B cell (primary cell): Measurements from ENCODE around the gene CTNS. TPM values are rescaled to one million over a fixed set of nuclear protein-coding genes. Genes with fewer than 3 reads are reported as not detected.

Source experiments
- ATAC-seq: fragments of 200-7000 bp; cut with Tn5 transposase; one replicate; pipeline ENCODE4 v1.10.0; 2021; ENCODE audit warnings: low read depth, mild to moderate bottlenecking, moderate number of reproducible peaks, moderate library complexity
- CTCF ChIA-PET: fragments of 350-600 bp; sonication (Branson Sonifier 250); formaldehyde crosslinking; loops from one replicate; lab custom pipeline; 2021; ENCODE audit warnings: antibody characterized with exemption, inconsistent platforms; lab: Charles Lee
- POLR2A ChIA-PET: fragments of 350-600 bp; sonication (Branson Sonifier 250); formaldehyde crosslinking; loops from one replicate; lab custom pipeline; 2021; ENCODE audit warnings: antibody characterized with exemption; lab: Charles Lee
- DNase-seq: peaks from one replicate; pipeline ENCODE4 v3.0.0; 2013
- H2AFZ ChIP-seq: 2 replicates; pipeline ENCODE4 v1.6.1; 2012; ENCODE audit warnings: mild to moderate bottlenecking, low read depth, low read length; ENCODE audit not compliant: insufficient read depth, poor library complexity, severe bottlenecking
- H3K27ac ChIP-seq, 2 donors: 1 replicate in 1 of 2; 2 replicates in 1 of 2; pipeline ENCODE4 v1.5.1; 2012 to 2013; ENCODE audit warnings: low read length in 2 of 2, mild to moderate bottlenecking in 2 of 2, moderate library complexity in 1 of 2
- H3K27me3 ChIP-seq, 4 experiments: fragments of 200-600 bp in 1 of 4; sonication (generic) in 1 of 4; replicated peaks in 1 of 4; 1 replicate in 2 of 4; 2 replicates in 2 of 4; pipeline versions ENCODE4 v1.6.1 to v1.7.0; 2013 to 2016; ENCODE audit warnings: low read length in 3 of 4, mild to moderate bottlenecking in 2 of 4, mixed read lengths in 1 of 4, moderate library complexity in 1 of 4; ENCODE audit not compliant: insufficient read depth in 4 of 4, control insufficient read depth in 3 of 4; ENCODE audit errors: control extremely low read depth in 1 of 4
- H3K36me3 ChIP-seq, 2 experiments: replicated peaks in 1 of 2; 1 replicate in 1 of 2; 2 replicates in 1 of 2; pipeline versions ENCODE4 v1.6.1 to v1.7.1; 2013; ENCODE audit warnings: low read length in 1 of 2; ENCODE audit not compliant: insufficient read depth in 2 of 2, control insufficient read depth in 1 of 2; ENCODE audit errors: control extremely low read depth in 1 of 2, extremely low read depth in 1 of 2
- H3K4me1 ChIP-seq, 2 donors: fragments of 200-600 bp in 1 of 2; sonication (generic) in 1 of 2; 1 replicate in 1 of 2; 2 replicates in 1 of 2; pipeline versions ENCODE4 v1.5.1 to v1.6.1; 2013 to 2017; ENCODE audit warnings: low read length in 2 of 2; ENCODE audit not compliant: control insufficient read depth in 2 of 2, insufficient read depth in 2 of 2
- H3K4me2 ChIP-seq: replicated peaks from 2 replicates; pipeline ENCODE3; 2012; ENCODE audit warnings: mild to moderate bottlenecking, low read depth, low read length; ENCODE audit not compliant: poor library complexity, severe bottlenecking
- H3K4me3 ChIP-seq, 5 experiments: fragments of 200-600 bp in 1 of 5; sonication (generic) in 1 of 5; 1 replicate in 3 of 5; 2 replicates in 2 of 5; pipeline versions ENCODE4 v1.5.1 to v1.7.0; 2011 to 2016; ENCODE audit warnings: low read length in 4 of 5, mild to moderate bottlenecking in 4 of 5, low read depth in 2 of 5, control low read depth in 1 of 5, moderate library complexity in 1 of 5; ENCODE audit not compliant: insufficient read depth in 1 of 5; ENCODE audit errors: control extremely low read depth in 1 of 5, extremely low read depth in 1 of 5
- H3K79me2 ChIP-seq: fragments of 200-600 bp; sonication (generic); one replicate; pipeline ENCODE4 v1.6.0; 2016; ENCODE audit warnings: low read length; ENCODE audit not compliant: control insufficient read depth, insufficient read depth
- H3K9ac ChIP-seq: fragments of 200-600 bp; sonication (generic); 2 replicates; pipeline ENCODE4 v1.6.1; 2017; ENCODE audit warnings: mild to moderate bottlenecking, low read length, moderate library complexity
- H3K9me3 ChIP-seq, 3 donors: one replicate each; pipeline versions ENCODE4 v1.6.1 to v1.7.1; 2013; ENCODE audit warnings: low read length in 2 of 3; ENCODE audit not compliant: control insufficient read depth in 2 of 3, insufficient read depth in 1 of 3; ENCODE audit errors: control extremely low read depth in 1 of 3
- H4K20me1 ChIP-seq: 2 replicates; pipeline ENCODE4 v1.6.0; 2012; ENCODE audit warnings: mild to moderate bottlenecking, low read length; ENCODE audit not compliant: insufficient read depth, control insufficient read depth, poor library complexity, severe bottlenecking
- H3K27ac Mint-ChIP-seq: one replicate; pipeline ENCODE4 v1.8.0; 2021; ENCODE audit warnings: mixed read lengths
- H3K27me3 Mint-ChIP-seq: one replicate; pipeline ENCODE4 v1.8.0; 2021; ENCODE audit warnings: mixed read lengths
- H3K4me1 Mint-ChIP-seq: one replicate; pipeline ENCODE4 v1.8.0; 2021; ENCODE audit warnings: mixed read lengths
- H3K4me3 Mint-ChIP-seq: one replicate; pipeline ENCODE4 v1.8.0; 2021; ENCODE audit warnings: mixed read lengths
- H3K9me3 Mint-ChIP-seq: one replicate; pipeline ENCODE4 v1.8.0; 2022; ENCODE audit warnings: mixed read lengths; ENCODE audit not compliant: insufficient read depth
- CTCF ChIP-seq: fragments of 200-600 bp; IDR thresholded peaks from one replicate; pipeline ENCODE4 v1.8.0; 2022; ENCODE audit warnings: antibody characterized with exemption, mild to moderate bottlenecking
- EZH2 ChIP-seq: IDR thresholded peaks from 2 replicates; pipeline ENCODE4 v1.6.1; 2012; ENCODE audit warnings: borderline replicate concordance, low read depth, mild to moderate bottlenecking, moderate library complexity, low read length; ENCODE audit not compliant: insufficient read depth, poor library complexity, severe bottlenecking
- WGBS: methylation state at CpG from one replicate; pipeline ENCODE4 v1.1.5; 2013; ENCODE audit warnings: missing lambda C conversion rate; ENCODE audit not compliant: insufficient coverage; 5-methylcytosine and 5-hydroxymethylcytosine counted together
- intact Hi-C: fragments of 100-400 bp; cut with micrococcal nuclease; formaldehyde crosslinking; loops from one replicate; pipeline ENCODE4 v1.10.0; 2022
- polyA plus RNA-seq: library from polyadenylated mRNA; depleted of rRNA; stranded (reverse); fragments of >200 nt; gene quantifications from 2 replicates; pipeline ENCODE4 v1.2.3, GENCODE V29; 2012
- total RNA-seq, 2 donors: library from RNA; stranded (reverse); fragments of 120-200 nt in 1 of 2; gene quantifications; 1 replicate in 1 of 2; 2 replicates in 1 of 2; pipeline versions ENCODE4 v1.2.3 to v1.2.4, GENCODE V29; 2013 to 2022

CTNS gene
- total and polyA plus RNA-seq, 2 donors (not counting 1 experiment from before 2014, with no cell fraction given), result 11.6 to 24.7 TPM

GRCh38 chr17:3658784-3659449 is 22.4 kb downstream of the CTNS start:
- Histone ChIP-seq H2AFZ (no peak overlapping the region), H3K27ac (no peak overlapping the region), H3K36me3 (peaks cover 0 to 4% of the 10 kb centered on the region in 2 experiments), H3K4me2 (no peak overlapping the region), H3K9me3 (no peaks in the 10 kb centered on the region), H3K9ac (no peak overlapping the region), H3K27me3 (no peaks in the 10 kb centered on the region), H3K79me2 (no peaks in the 10 kb centered on the region), H3K4me3 (no peak overlapping the region), H4K20me1 (no peaks in the 10 kb centered on the region), H3K4me1 (peaks cover 0 to 4% of the 10 kb centered on the region in 2 donors)
- ChIA-PET POLR2A (interaction anchor here (0.6 to 0.7 kb wide), 2 partner anchors 21 to 362 kb away, joined by 3 to 8 read pairs; no protein-coding TSS in a partner anchor), CTCF (no interaction called here)
- no peak overlapping the region for H3K4me3 Mint-ChIP-seq
- ATAC-seq (no peak), DNase-seq (no peak)
- no peak overlapping the region for H3K27ac Mint-ChIP-seq
- H3K27me3 Mint-ChIP-seq, result no peaks in the 10 kb centered on the region
- TF ChIP-seq CTCF (no peak), EZH2 (no peak)
- no peaks in the 10 kb centered on the region for H3K9me3 Mint-ChIP-seq
- intact Hi-C loops, result no loop called here
- 88% methylated on average over 19 of the region's 22 CpGs for WGBS
- peaks cover 2% of the 10 kb centered on the region for H3K4me1 Mint-ChIP-seq

- no peak overlapping the region for H3K4me3 ChIP-seq
- 94% methylated on average over 16 of the region's 22 CpGs for WGBS
- intact Hi-C loops, result no loop called here
- no peaks in the 10 kb centered on the region for H3K9me3 ChIP-seq
- no peak overlapping the region for H3K27ac ChIP-seq
- ChIA-PET POLR2A (interaction anchor here (0.6 kb wide), 1 partner anchor 22 kb away, joined by 3 read pairs; no protein-coding TSS in a partner anchor), CTCF (no interaction called here)
- H3K4me2 ChIP-seq, result no peak overlapping the region
- DNase-seq (no peak), ATAC-seq (no peak)
- H4K20me1 ChIP-seq, result no peaks in the 10 kb centered on the region
- peaks cover 0 to 4% of the 10 kb centered on the region in 2 donors for H3K4me1 ChIP-seq
- no peak overlapping the region for H3K9ac ChIP-seq
- no peak overlapping the region for H3K4me3 Mint-ChIP-seq
- peaks cover 2% of the 10 kb centered on the region for H3K4me1 Mint-ChIP-seq
- H3K79me2 ChIP-seq, result no peaks in the 10 kb centered on the region
- TF ChIP-seq EZH2, result no peak
- no peak for TF ChIP-seq CTCF
- no peak overlapping the region for H3K27ac Mint-ChIP-seq
- no peak overlapping the region for H2AFZ ChIP-seq
- no peaks in the 10 kb centered on the region for H3K9me3 Mint-ChIP-seq
- H3K36me3 ChIP-seq, result peaks cover 0 to 5% of the 10 kb centered on the region in 2 experiments
- H3K27me3 Mint-ChIP-seq, result no peaks in the 10 kb centered on the region
- H3K27me3 ChIP-seq, result no peaks in the 10 kb centered on the region
Observed at GRCh38 chr17:3659541-3660111, 23.1 kb downstream of the CTNS start.
